HG02571 (cell line): ENCODE measurements around the gene CRIM1.

Experiments
- ATAC-seq: cut with Tn5 transposase; IDR thresholded peaks from one replicate; pipeline ENCODE4 v1.9.1; 2021; ENCODE audit warnings: mild to moderate bottlenecking, moderate library complexity; ENCODE audit not compliant: unreplicated experiment

CRIM1 gene

DNA sequence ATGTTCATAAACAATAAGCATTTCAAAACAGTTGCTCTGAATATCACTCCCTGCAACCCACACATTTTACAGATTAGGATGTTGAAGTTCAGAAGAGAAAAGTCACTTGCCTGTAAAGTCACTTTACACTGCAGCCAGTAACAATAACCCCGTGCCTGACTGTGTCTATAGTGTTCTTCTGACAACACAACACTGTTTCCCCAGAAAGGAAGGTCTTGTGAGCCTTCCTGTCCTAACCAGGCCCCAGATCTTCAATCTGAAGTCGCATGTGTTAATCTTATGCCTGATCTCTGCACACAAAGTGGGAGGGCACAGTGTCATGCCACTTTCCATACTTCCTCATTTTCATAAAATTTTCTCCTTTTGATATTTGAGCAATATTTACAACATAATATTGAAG lies 122.2 kb downstream of the CRIM1 start:
- ATAC-seq = no peak

GRCh38 chr2:36478332-36478738 lies 122.8 kb downstream of the CRIM1 start:
- no peak for ATAC-seq

GRCh38 chr2:36478999-36479398 lies 123.4 kb downstream of the CRIM1 start:
- ATAC-seq = no peak

DNA sequence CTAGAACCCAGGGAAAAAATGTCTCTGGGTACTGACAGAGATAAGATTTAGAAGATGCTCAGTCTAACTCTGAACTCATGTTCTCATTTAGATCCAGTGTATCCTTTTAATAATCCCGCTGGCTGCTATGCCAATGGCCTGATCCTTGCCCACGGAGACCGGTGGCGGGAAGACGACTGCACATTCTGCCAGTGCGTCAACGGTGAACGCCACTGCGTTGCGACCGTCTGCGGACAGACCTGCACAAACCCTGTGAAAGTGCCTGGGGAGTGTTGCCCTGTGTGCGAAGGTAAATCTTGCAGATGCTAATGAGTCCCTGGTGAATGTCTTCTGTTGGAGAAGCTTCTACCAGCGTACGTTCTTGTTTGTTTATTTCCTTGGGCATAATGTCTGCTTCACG lies 123.8 kb downstream of the CRIM1 start:
- ATAC-seq = no peak

GRCh38 chr2:36480028-36480427 lies 124.5 kb downstream of the CRIM1 start:
- ATAC-seq = no peak

GRCh38 chr2:36480636-36481035 lies 125.1 kb downstream of the CRIM1 start:
- ATAC-seq = no peak

DNA sequence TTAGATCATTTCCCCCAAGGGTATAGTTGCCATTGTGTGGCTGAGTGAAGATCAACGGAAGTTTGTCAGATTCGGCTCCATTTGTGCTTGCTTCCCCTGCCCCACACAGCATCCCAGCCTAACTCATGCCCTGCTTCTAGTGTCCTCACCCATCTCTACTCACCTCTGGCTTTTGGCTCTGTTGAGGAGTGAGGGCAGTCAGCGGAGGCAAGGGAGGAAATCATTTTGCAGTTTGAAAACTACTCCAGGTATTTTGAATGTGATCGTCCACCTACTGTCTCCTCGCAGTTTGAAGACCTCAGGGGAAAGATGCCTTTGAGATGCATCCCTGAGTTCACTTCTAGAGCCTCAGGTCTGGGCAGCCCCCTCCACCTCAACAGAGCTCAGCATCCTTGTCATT lies 126.1 kb downstream of the CRIM1 start:
- ATAC-seq = no peak

DNA sequence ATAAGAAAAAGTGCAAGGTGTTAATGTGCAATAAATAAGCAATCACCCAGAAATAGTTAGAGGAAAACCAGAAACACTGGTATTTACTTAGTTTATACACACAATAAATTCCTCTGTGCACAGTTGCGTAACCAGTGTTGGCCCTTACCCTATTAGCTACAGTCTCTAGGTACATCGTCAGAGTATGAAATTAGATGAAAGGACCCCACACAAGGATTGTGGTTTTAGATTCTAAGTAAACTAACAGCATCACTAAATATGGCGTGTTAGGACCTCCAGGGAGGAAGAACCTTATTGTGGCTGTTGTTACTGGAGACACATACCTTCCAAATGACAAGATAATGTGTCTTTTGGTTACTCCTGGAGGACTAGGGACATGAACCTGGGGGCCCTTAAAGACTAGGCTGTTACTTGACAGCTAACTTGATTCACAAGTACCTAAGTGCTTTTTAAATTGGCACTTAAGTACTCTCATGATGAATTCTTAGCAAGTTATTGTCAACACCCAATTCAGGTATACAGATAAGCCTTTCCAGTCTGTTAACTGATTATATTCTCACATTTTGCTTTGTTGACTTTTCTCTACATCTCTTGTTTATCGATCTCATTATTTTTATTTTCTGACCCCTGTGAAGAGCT lies 127.1 kb downstream of the CRIM1 start:
- no peak for ATAC-seq

GRCh38 chr2:36483290-36483689 lies 127.7 kb downstream of the CRIM1 start:
- ATAC-seq = no peak

- no peak for ATAC-seq
Measured at GRCh38 chr2:36484454-36484853, 128.9 kb downstream of the CRIM1 start.

GRCh38 chr2:36485521-36485920 lies 129.9 kb downstream of the CRIM1 start:
- ATAC-seq = no peak

- ATAC-seq = no peak
Measured at GRCh38 chr2:36486521-36487044, 131.0 kb downstream of the CRIM1 start.

DNA sequence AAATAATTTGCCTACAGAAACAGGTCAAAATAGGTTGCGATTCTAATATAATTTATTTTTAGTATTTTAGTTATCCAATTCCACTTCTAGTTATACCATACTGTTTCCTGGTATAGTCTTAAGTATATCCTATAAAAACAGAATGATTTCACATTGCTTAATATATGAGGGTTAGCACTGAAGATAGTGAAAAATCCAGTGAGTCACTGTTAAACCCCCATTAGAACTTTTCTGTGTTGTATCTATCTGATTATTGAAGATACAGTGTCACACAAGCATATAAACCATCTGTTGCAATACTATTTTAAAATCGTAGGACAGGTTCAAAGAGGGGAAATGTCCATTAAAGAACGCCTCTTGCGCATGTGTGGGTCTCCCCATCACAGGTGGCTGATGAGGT lies 132.4 kb downstream of the CRIM1 start:
- no peak for ATAC-seq

DNA sequence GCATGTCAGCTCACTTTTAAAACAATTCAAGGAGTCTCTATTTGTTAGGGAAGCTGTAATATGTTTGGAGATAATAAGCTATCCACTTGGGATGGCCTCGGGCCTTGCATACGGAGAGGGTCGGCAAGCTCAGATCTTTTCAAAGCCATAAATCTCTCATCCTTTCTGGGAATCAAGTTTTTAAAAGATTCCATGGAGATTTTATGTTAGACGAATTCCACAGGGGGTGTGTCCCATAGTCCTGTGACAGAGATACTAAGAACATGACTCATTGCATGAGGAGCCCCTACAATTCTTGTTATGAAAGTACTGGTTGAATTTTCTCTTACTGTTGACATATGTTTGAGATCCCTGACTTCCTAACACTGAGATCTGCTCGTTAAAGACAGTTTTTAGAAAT lies 133.7 kb downstream of the CRIM1 start:
- no peak for ATAC-seq

DNA sequence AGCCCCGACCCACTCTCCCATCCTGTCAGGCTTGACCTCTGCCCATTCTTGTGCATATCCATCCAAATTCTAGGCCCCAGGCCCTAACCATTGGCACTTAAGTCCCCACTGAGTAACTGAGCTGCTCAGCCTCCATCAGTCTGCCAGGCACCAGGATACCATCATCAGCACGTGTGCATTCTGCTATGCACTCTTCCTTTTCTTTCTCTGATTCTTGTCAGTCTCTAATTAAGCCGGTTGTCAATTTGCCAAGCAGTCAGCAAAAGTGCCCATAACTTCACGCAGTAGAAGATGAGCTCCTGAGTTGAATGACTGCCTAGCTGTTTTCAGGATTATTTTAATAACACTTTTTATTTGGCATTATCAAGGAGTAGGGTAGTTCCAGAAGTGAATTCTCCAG lies 135.2 kb downstream of the CRIM1 start:
- no peak for ATAC-seq

- ATAC-seq = no peak
Measured at GRCh38 chr2:36492216-36492945, 136.8 kb downstream of the CRIM1 start.

DNA sequence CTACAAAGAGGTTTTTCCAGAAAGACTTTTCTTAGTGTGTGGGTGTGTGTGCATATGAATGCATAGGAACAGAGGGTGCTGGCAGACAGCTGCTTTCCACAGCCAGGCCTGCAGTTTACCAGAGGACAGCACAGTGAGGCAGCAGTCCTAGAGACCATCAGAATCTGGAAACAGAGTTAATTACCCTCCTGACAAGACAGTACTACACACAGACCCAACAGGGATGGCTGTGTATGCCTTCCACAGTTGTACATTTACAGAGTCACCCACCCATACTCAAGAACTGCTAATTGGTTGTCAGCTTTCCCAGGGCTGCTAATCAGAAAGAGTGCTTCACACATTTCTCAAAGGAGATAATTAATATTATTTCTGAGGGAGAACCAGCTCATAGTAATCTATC lies 137.7 kb downstream of the CRIM1 start:
- ATAC-seq = no peak

GRCh38 chr2:36497570-36498163 lies 142.1 kb downstream of the CRIM1 start:
- ATAC-seq = no peak

DNA sequence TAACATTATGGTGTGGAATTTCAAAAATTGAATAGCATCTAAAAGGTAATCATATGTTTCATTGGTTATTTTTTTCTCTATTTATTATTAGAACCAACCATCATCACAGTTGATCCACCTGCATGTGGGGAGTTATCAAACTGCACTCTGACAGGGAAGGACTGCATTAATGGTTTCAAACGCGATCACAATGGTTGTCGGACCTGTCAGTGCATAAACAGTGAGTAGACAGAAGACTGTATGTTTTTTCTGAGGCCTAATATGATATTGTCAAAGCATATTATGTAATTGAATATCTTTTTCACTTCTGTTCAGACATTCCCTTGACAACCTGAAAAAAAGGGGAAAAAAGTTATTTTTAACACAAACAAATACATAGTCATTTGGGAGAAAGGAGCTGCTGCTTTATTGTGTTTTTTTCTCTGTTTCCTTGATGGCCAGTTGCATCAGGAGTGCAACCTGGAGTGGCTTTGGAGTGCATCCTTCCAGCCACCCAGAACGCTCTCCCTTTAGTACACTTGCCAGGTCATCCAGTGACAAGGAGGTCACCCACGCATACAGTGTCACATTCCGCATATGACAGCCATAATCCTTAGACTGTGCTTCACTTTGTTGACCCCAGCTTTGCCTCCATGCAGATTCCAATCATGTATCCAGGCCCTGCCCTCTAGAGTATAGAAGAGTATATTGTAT lies 143.7 kb downstream of the CRIM1 start:
- ATAC-seq = no peak

GRCh38 chr2:36500072-36500471 lies 144.5 kb downstream of the CRIM1 start:
- ATAC-seq = no peak

DNA sequence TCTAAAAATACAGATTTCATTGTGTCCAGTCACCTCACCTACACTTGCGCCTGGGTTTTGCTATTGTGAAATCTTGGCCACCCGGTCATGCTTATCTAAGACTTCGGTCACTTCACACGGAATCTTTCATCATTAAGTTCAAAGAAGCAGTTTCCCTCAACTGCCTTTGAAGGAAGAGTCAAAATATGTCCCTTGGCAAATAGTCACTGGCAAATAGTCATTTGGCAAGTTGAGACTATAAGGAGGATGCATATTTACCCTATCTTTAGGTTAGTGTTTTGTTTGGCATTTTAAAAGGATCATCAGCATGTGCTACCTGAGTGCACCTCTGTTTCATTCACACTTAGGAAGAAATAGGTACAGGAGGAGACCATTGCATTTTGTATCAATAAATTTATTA lies 146.5 kb downstream of the CRIM1 start:
- no peak for ATAC-seq

DNA sequence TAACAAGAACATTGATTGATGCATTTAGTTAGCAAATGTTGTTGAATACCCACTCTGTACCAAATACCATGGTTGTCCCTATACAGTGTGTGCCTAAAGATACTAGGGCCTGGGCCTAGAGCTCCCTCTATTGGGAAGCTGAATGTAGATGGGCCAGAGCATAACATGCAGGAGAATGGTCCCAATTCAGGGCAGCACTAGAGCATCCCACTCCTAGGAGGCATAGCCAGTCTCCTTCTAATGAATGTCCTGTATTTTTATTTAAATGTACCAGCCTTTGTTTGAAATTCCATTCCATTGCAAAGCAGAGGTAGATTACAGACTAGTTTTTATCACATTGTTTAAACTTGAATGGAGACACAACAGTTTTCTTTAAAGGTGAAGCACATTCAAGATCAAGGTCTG lies 151.8 kb downstream of the CRIM1 start:
- peak; percentile 70 for ATAC-seq
